SHP77 (cell line): ENCODE data around the gene NARS2.
"Not testable (repeated sequence)": the region's sequence is repeated elsewhere in the genome, so short reads cannot be mapped to it uniquely, and the experiment has no call there.

Experiments
- DNase-seq, 2 experiments: peaks; one replicate each; lab custom pipeline; 2025; lab: John Stamatoyannopoulos, UW

NARS2 gene

DNA sequence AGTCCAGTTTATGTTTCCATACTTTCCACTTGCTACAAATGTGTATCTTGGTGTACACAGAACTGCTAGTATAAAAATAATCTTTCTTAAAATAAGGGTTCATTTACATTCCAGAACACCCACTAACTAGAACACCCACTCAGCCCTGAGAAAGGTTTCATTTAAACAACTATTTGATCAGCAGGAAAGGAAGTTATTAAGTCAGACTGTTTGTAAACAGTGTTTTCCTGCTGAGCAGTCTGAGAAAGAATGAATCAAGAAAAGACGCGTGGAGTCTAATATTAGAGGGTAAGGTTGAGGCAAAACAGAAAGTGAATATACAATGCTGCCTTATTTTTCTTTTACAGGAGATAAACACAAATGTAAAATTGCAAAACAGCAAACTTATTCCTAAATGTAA, 32.7 kb downstream of the NARS2 start:
- DNase-seq, result no peak

DNA sequence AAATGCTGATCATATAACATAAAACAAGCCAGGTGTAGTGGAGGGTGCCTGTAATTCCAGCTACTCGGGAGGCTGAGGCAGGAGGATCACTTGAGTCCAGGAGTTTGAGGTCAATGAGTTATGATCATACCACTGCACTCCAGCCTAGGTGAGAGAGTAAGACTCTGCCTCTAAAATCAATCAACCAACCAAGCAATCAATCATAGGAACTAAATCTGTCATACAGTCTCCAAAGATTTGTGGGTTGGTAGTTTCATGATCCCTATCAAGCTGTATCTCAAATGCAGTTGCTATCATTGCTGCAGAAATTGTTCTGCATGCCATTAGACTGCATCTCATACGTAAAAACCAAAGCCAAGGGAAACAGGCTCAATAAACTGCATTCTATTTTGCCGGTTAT, 33.1 kb downstream of the NARS2 start:
- DNase-seq, result no peak

DNA sequence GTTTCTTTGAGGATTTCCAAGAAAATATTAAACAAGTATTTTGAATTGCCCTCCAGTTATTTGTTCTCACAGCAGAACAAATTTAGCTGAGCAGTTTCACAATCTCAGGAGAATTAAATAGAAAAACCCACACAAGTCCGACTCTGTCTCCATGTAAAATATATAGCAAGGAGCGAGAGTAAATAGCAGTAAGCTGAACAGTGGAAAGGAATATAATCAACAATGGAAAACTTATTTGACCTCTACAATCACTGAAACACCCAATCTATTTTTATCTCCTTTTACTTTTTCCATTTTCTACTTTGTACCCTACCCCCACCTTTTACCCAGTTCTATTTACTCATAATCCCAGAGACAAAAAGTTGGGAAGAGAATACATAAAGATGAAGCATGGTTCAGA, 34.4 kb downstream of the NARS2 start:
- no peak for DNase-seq

DNA sequence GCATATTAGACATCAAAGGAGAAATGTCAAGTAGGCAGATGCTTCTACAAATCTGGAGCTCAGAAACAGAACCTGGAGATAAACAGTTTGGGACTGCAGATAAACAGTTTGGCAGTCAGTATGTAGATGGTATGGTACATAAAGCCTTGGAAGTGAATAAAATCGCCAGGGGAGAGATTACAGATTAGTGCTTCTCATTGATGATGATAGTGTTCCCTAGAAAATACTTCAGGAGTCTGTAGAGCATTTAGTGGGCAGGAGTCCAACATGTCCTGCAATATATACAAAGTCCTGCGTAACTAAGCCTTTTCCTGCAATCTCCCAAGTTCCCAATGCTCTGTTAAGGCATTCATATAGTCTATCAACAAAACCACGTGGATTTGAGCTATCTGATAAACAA, 35.2 kb downstream of the NARS2 start:
- DNase-seq, result no peak

GRCh38 chr11:78536933-78537332, 37.7 kb downstream of the NARS2 start:
- DNase-seq, result no peak

DNA sequence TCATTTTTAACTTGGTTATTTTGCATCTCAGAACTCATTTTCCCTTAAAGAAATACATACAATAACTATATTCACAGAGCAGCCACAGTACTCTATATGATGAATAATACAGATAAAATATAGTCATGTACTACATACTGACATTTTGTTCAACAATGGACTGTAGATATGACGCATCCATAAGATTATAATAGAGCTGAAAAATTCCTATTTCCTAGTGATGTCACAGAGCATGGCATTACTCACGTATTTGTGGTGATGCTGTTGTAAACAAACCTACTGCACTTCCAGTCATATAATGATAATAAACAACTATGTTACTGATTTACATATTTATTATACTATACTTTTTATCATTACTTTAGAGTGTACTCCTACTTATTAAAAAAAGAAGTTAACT, 38.7 kb downstream of the NARS2 start:
- no peak for DNase-seq

DNA sequence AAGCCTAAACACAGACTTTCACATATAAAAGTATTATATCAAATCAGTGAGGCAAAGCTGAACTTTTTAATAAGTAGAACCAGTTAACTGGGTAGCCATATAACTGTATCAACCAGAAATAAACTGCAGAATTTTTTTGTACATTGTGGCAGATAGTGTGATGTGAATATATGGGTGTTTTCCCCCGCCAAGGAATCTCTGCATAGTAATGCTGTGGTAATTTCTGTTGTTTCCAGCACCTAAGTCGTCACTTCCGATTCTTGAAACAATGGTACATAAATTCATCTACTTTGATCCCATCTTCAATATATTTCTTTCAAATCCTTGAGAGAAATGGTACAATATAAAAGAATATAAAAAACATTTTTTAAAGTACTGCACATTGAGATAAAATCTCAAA, 39.6 kb downstream of the NARS2 start:
- DNase-seq, result no peak

GRCh38 chr11:78533399-78533798, 41.3 kb downstream of the NARS2 start:
- no peak for DNase-seq

- no peak for DNase-seq
Measured at GRCh38 chr11:78532991-78533390, 41.7 kb downstream of the NARS2 start.

DNA sequence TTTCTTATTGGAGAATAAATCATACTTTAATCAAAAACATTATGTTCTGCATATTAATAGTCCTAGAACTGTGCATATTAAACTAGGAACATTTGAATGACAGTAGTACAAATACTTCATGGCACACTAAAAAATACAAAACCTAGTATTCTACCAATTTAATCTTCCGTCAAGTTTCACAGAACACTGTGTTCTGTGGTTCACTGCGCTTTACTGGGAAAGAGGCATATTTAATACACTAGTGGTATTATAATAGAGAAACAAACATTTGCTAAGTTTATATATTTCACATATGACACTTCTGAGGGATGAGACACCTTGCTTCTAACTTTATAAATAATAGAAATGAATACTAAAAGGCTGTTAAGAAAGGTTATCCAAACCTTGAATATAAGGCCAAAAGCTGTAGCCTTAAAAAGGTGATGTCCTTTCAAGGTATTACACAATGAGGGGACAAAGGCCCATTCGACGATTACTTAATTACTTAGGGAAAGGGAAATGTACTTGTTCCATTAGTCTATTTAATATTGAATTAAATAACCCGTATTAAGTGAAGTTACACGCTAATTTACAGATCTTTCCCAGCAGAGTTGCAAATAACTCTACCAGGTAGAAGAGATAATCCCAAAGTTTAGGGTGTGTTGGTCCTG, 48.0 kb downstream of the NARS2 start:
- no peak for DNase-seq

- DNase-seq, result no peak
Measured at GRCh38 chr11:78525720-78526119, 48.9 kb downstream of the NARS2 start.

DNA sequence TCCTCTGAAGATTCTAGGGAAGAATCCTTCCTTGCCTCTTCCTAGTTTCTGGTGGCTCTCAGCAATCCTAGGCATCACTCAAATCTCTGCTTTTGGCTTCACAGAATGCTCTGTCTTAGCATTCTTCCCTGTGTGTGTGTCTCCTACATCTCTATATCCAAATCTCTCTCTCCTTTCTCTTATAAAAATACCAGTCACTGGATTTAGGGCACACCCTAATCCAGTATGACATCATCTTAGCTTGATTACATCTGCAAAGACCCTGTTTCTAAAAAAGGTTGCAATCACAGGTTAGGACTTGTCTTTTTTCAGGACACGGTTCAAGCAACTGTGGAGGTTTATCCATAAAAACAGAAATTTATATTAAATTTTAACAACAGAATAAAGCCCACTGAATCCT, 54.4 kb downstream of the NARS2 start:
- DNase-seq, result no peak

- DNase-seq, result no peak
Measured at GRCh38 chr11:78516281-78516680, 58.4 kb downstream of the NARS2 start.

DNA sequence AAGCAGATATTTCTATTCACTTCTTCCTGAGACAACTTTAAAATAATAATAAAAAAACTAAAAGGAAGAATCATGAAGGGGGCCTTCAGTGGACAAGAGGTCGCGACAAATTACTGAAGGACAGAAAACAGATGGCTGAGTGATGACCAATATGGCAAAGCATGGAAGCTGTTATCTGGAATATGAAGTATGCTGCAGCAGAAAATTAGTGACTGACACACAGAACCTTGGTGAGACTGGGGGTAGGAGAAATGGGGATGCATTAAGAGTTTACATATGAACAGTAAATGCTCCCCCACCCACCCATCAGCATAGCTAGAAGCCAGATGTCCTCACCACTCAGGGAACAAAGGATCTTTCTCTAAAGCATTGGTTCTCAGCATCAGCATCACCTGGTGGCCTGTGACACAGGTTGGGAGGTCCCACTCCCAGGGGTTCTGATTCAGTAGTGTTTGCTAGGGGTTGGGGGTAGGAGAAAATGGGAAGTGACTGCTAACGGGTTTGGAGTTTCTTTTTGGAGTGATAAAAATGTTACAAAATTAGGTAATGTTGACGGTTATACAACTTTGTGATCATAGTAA, 59.7 kb downstream of the NARS2 start:
- no peak for DNase-seq

GRCh38 chr11:78513085-78513484, 61.6 kb downstream of the NARS2 start:
- not testable (repeated sequence) for DNase-seq

GRCh38 chr11:78510597-78510996, 64.1 kb downstream of the NARS2 start:
- no peak for DNase-seq

DNA sequence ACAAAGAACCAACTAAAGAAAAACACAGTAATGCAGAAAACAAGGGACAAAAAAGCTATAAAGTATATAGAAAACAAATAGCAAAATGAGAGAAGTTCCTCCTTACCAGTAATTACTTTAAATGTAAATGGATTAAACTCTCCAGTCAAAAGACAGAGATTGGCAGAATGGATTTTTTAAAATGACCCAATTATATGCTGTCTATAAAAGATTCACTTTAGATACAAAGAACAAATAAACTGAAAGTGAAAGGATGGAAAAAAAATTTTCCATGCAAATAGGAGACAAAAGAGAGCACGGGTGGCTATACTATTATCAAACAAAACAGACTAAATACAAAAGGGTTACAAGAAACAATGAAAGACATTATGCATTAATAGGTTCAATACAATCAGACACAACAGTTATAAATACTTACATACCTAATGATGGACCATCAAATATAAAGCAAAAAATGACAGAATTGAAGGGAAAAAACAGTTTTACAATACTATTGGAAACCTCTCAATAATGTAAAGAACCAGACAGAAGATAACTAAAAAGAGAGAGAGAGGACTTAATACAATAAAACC, 64.6 kb downstream of the NARS2 start:
- no peak for DNase-seq

GRCh38 chr11:78504708-78505107, 70.0 kb downstream of the NARS2 start:
- DNase-seq, result no peak

DNA sequence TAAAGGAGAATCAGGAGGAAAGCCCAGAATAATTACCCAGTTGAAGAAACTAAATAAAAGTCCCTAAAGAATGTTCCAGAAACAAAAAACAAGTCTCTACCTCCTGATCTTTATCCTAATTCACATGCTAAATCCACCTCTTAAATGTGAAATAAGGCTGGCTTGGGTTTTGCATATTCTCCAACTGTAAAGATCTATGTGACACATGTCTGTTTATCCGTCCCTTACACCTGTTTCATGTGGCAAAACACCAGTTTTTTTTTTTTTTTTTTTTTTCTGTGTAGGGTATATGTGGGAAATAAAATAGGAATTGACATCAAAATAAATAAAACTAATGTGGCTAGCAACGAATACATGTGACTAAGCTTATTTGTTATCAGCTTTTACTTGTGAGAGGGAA, 70.5 kb downstream of the NARS2 start:
- no peak for DNase-seq

- DNase-seq, result no peak
Measured at GRCh38 chr11:78499971-78500370, 74.7 kb downstream of the NARS2 start.

- DNase-seq, result no peak
Measured at GRCh38 chr11:78497293-78497692, 77.4 kb downstream of the NARS2 start.

GRCh38 chr11:78493413-78493975, 81.2 kb downstream of the NARS2 start:
- no peak for DNase-seq

DNA sequence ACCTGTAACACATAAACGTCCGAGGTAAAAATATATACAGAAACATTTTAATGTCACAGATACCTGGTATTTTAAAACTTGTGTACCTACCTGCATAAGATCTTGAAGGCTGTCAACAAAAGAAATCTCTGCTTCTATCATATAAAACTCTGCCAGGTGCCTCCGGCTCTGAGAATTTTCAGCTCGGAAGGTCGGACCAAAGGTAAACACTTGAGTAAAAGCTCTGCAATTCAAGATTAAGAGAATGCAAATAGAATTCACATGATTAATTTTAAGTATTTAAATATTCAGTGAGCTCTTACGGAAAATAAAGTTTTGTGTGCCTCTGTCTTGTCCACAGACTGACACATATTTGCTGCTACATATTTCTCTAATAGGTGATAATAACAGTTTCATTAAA, 81.7 kb downstream of the NARS2 start:
- no peak for DNase-seq

- DNase-seq, result no peak
Measured at GRCh38 chr11:78489184-78489583, 85.5 kb downstream of the NARS2 start.
